NCI-H146 treated with DMSO at 0.1 percent for 48 hours (cell line): ENCODE measurements around the gene MICU2.
A peak's percentile ranks its signal among the peaks of the same experiment; 100 is the strongest.

Experiments used
- DNase-seq: peaks from one replicate; lab custom pipeline; 2025; ENCODE audit not compliant: unreplicated experiment; lab: John Stamatoyannopoulos, UW

The MICU2 gene

GRCh38 chr13:21501686-21502085, 102.3 kb downstream of the MICU2 start:
- DNase-seq = no peak

- no peak for DNase-seq
Observed at GRCh38 chr13:21486322-21486721, 117.6 kb downstream of the MICU2 start.

DNA sequence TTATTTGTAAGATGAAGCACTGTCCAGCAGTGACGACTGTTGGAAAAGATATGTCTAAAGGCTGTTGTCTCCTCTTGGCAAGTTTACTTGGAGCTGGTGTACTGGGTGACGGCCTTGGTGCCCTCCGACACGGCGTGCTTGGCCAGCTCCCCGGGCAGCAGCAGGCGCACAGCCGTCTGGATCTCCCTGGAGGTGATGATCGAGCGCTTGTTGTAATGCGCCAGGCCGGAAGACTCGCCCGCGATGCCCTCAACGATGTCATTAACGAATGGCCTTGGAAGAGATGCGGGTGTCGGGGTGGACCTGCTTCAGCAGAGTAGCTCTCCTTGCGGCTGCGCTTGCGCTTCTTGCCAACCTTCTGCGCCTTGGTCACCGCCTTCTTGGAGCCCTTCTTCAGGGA, 120.2 kb downstream of the MICU2 start:
- DNase-seq = no peak

- no peak for DNase-seq
Observed at GRCh38 chr13:21481359-21481758, 122.6 kb downstream of the MICU2 start.

DNA sequence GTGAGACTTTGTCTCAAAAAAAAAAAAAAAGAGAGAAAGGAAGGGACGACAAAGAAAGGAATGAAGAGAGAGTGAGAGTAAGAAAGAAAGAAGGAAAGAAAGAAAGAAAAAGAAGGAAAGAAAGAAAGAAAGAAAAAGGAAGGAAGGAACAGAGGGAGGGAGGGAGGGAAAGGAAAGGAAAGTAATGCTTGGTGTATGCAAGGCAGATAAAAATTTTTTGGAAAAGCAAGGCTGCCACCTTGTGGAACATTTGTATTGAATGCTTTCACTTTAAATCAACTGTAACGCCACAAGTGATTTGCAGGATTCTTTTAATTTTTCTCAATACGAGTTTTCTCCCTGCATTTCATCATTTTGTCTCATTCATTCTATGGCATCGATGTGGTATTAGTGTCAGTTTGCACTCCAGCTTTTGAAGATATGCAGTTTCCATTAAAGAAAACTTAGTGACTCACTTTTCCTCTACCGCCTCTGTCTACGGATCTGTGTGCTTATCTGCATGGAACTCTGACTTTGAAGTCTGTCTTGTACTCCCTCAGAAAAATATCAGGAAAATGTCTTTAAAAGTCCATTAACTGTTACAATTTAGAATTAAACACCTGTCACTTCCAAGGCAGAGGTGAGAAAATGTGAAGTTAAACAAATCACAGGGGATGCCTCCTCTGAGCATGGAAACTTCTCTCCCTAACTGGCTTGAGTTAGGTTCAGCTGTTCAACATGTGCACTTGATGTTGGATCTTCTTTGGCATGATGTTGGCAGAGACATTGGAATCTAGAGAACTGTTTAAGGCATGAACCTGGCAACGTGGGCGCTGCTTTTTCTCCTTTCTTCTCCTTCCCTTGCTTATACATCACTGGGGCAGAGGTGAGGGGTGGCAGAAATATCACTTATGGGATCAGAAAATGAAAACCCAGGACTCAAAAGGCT, 124.8 kb downstream of the MICU2 start:
- peak; percentile 40 for DNase-seq

DNA sequence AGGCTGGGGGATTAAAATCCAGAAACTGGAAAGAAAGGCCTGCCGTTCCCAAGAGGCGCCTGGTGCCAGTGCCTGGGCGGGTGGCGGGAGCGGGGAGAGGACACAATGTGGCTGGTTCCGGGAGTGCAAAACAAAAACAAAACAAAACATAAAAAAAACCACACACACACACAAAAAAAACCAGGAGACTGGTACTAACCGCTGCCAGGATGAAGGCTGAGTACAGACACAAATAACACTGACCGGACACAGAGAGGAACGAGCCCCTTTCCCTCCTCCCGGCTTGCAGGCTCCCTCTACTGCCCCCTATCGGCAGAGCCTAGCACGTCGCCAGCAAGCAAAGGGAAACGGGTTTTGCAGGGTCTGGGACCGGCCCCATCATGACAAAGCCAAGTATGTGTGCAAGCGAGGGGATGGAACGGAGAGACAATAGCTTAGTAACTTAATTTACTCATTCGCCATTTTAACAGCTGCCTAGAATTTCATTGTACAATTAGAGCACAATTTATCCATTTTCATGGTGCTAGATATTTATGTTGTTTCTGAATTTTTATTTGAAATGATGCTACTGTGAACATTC, 127.0 kb downstream of the MICU2 start:
- DNase-seq = peak; percentile 38

DNA sequence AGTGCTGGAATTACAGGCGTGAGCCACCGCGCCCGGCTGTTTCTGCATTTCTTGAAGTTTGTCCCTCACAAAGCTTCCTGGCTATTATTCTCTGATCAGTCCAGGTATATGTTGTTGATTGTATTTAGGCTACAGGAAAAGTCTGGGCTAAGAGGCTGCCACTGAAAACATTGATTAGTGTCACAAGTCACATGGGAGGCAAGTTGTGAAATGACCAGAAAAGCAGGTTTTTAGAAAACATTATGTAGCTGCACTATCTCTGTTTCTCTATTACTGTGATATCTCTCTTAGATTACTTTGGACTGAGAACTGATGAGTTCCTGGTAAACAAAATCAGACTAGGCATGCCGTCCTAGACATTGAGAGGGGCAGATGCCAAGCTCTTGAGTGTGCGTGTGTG, 128.9 kb downstream of the MICU2 start:
- no peak for DNase-seq

DNA sequence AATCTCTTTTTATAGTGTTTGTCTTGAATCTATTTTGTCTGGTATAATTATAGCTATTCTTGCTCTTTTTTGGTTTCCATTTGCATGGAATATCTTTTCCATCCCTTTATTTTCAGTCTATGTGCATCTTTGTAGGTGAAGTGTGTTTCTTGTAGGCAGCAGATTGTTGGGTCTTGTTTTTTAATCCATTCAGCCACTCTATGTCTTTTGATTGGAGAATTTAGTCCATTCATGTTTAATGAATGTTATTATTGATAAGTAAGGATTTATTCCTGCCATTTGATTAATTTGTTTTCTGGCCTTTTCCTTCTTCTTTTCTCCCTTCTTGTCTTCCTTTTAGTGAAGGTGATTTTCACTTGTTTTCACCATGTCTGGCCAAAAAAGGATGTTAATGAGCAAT, 133.2 kb downstream of the MICU2 start:
- no peak for DNase-seq

DNA sequence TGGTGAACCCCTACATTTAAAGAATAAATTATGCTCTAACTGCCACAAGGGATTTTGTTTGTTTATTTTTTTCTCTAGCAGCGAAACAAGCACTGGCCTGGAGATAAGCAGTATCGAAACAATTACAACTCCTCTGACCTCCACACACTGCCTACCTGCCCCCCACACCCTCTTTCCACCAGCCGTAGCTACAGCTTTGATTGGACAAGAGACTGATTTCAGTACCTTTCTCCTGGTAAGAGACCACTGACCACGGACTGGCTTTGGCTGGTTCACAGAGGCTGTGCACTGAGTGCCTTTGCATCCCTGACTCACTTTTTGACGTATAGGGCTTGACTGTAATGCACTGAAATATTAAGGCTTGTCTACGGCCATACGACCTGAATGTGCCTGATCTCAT, 137.4 kb downstream of the MICU2 start:
- no peak for DNase-seq

GRCh38 chr13:21465710-21466160, 138.2 kb downstream of the MICU2 start:
- peak; percentile 32 for DNase-seq

DNA sequence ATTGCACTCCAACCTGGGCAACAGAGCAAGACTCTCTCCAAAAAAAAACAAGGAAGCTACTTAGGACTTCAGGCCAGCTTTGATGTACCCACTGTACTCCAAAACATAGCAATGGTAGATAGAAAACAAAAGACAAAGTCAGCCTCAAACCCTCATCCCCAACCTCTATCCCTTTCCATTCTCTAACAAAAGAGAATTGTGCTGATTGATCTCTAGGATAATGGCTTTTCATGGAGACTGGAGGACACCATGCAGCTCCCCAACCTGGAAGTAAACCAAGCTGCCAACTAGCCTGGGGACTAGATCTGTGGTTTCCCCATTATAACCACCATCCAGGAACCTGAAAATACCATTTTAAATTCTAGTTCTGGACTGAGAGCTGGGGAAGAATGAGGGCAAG, 140.5 kb downstream of the MICU2 start:
- DNase-seq = no peak

DNA sequence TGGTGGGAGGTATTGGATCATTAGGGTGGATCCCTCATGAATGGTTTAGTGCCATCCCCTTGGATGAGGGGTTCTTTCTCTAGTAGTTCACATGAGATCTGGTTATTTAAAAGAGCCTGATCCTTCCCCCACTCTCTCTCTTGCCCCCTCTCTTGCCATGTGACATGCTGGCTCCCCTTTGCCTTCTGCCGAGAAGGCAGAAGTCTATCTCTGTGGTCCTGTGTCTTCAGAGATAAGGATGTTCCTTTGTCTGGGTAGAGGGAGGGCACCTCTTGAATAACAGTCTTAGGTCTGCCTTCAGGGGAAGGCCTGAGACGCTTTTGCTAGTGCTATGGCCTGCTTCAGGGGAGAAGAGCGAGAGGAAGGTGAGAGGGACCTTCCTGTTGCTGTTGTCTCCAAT, 142.8 kb downstream of the MICU2 start:
- DNase-seq = no peak

DNA sequence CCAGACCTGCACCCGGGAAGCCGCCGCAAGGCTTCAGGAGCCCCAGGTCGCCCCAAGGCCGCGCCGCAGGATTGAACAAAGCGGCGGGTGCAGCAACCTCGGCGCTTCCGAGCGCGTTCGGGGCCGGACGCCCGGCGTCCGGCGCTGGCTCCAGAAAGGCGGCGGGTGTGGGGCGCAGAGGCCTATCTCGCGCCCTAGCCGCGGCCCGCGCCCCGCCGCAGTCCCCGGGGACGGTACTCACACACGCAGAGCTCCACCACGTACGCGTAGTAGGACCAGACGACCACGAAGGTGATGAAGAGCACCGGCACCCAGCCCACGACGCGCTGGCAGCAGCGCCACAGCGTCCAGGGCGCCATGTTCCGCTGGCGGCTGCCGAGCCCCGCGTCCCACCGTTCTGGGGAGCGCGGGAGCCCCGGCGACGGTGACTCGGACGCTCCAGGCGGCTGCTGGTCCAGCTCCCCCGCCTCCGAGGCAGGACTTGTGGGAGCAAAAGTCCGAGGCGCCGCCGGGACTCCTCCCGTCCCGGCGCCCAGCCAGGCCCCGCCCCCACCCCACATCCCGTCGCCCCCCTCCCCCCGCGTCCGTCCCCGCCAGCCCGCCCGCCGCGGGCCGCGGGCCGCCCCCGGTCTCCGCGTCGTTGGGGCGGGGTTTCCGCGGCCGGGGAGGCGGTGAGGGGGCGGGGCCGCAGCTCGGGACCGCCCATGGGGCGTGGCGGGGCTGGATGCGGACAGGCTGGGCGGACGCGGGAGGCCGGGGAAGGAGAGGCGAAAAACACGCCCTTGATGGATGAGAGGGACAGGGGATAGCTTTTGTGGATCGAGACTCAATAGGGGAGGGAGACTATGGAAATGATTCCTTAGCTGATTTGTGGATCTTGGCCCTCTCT, 144.9 kb downstream of the MICU2 start, which contains the start of gene ZDHHC20:
Gene ZDHHC20 (minus strand): TSS at position 491 of the 889 bp plus-strand sequence. CDS start 132 bp downstream, at position 359.
- peak; percentile 34 for DNase-seq

DNA sequence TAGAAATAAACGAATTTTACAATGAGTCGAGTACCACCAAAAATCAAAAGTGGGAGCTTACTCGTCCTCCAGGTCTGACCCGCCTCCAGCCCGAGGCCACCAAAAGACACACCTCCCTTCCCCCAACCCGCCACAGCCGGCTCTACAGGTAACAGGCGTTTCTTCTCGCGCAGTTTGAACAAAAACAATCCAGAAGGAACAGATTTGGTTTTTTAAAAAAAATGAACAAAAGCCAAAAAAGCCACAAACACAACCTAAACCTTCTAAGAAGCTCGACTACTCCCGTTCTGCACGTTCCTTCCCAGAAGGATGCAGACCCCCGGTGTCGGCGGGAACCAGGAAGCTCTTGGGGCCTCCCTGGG, 145.5 kb downstream of the MICU2 start:
- DNase-seq = peak; percentile 27

DNA sequence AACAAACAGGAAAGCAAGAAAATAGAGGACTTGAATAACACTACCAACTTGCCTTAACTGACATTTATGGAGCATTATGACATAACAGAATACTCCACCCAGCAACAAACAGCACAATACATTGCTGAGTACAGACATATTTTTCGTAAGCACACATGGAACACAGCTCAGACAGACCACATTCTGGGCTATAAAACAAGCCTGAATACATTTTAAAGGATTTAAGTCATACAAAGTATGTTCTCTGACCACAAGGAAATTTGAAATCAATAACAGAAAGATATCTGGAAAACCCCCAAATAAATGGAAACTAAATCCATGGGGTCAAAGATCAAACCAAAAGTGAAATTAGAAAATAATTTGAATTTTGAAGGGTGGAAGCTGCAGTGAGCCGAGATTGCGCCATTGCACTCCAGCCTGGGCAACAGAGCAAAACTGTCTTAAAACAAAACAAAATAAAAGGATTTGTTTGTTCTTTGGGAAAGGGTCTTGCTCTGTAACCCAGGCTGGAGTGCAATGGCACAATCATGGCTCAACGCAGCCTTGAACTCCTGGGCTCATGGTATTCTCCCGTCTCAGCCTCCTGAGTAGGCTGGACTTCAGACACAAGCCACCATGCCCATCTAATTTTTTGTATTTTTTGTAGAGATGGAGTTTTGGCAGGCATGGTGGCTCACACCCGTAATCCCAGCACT, 150.4 kb downstream of the MICU2 start:
- DNase-seq = no peak

DNA sequence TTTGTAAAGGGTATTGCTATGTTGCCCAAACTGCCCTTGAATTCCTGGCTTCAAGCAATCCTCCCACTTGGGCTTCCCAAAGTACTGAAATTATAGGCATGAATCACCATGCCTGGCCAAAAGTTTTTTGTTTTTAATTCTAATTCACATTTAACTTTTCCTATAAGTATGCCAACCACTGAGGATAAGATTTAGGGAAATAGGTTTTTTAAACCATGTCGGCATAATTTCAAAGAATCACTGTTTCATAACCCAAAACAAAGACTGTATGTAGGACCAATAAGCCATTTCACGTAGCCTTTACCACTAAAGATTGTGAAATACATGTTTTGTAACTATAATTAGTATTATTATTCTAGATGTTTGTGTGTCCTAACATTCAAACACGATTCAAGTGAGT, 153.0 kb downstream of the MICU2 start:
- no peak for DNase-seq

GRCh38 chr13:21446656-21447055, 157.3 kb downstream of the MICU2 start:
- DNase-seq = no peak

GRCh38 chr13:21445759-21446158, 158.2 kb downstream of the MICU2 start:
- no peak for DNase-seq

- no peak for DNase-seq
Observed at GRCh38 chr13:21443171-21443570, 160.8 kb downstream of the MICU2 start.
